ENCODE measurements around the gene THADA.

Gene THADA

DNA sequence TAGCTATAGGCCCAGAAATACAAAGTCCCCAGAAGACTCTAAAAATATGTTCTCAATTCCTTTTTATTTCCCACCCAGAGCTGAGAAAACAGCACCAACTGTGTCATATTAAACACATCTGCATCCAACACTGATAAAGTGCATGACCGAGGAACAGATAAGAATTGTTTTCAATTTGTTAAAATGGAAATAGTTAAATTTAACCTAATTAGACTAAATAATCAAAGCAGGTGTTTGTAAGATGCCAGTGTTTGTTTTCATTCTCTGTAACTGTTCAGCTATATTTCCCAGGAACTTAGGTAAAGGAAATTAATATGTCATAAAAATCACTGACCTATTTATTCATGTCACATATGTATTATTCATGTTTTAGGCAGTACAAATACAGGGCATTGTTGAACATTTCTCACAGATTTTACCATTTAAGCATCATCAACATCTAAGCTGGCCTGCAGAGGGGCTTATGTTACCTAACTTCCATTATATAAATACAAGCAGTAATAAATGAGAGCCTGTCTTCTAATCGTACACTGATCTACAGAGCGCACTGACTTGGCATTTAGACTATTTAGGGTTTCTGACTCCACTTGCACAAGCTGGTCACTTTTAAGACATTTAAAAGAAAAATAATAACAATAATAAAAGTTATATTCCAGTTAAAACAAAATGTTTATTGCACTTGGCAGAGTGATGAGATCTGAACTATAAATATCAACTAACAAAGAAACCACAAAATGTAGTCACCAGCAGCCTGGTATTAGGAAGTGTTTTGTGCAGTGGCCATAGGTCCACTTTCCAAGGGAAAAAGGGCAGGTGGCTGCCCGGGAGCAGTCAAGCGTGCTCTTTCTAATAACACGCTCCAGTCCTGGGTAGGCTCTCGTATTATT lies 282.8 kb downstream of the THADA start:
- Histone ChIP-seq H3K9me3 (ENCODE audit: insufficient read depth, low read length) (no peaks in the 10 kb centered on the region), H3K27me3 (ENCODE audit: low read length) (no peaks in the 10 kb centered on the region), H3K27ac (ENCODE audit: low read depth, low read length) (no peak overlapping the region), H2AFZ (ENCODE audit: low read depth, low read length, severe bottlenecking) (no peak overlapping the region), H3K4me3 (ENCODE audit: insufficient read depth, low read length, poor library complexity, severe bottlenecking) (no peak overlapping the region), H3K9ac (ENCODE audit: low read length) (no peak overlapping the region), H3K36me3 (ENCODE audit: low read length) (no peaks in the 10 kb centered on the region), H3K79me2 (ENCODE audit: insufficient read depth, low read length) (no peaks in the 10 kb centered on the region), H3K4me2 (ENCODE audit: low read depth, low read length, poor library complexity, severe bottlenecking) (no peak overlapping the region), H3K9me2 (replicated peaks; ENCODE audit: insufficient read depth, low read length) (no peaks in the 10 kb centered on the region), H4K20me1 (ENCODE audit: low read depth, low read length) (no peaks in the 10 kb centered on the region), H3F3A (ENCODE audit: insufficient read depth) (no peaks in the 10 kb centered on the region)
- TF ChIP-seq, protein P1, sequence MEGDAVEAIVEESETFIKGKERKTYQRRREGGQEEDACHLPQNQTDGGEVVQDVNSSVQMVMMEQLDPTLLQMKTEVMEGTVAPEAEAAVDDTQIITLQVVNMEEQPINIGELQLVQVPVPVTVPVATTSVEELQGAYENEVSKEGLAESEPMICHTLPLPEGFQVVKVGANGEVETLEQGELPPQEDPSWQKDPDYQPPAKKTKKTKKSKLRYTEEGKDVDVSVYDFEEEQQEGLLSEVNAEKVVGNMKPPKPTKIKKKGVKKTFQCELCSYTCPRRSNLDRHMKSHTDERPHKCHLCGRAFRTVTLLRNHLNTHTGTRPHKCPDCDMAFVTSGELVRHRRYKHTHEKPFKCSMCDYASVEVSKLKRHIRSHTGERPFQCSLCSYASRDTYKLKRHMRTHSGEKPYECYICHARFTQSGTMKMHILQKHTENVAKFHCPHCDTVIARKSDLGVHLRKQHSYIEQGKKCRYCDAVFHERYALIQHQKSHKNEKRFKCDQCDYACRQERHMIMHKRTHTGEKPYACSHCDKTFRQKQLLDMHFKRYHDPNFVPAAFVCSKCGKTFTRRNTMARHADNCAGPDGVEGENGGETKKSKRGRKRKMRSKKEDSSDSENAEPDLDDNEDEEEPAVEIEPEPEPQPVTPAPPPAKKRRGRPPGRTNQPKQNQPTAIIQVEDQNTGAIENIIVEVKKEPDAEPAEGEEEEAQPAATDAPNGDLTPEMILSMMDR (IDR thresholded peaks at IDR 0.05; ENCODE audit: insufficient read depth, low read length, poor library complexity, severe bottlenecking), result no peak
- no peak for TF ChIP-seq EZH2phosphoT487 (conservative IDR thresholded peaks at IDR 0.05; ENCODE audit: low read length)

DNA sequence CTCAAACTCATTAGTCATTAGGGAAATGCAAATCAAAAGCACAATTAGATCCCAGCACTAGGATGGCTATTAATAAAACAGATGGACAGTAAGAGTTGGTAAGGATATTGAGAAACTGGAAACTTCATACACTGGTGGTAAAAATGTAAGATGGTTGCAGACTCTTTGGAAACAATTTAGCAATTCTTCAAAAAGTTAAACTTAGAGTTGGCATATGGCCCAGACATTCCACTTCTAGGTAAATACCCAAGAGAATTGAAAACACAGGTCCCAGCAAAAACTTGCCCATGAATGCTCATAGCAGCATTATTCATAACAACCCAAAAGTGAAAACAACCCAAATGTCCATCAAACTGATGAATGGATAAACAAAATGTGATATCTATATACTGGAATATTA lies 284.6 kb downstream of the THADA start:
- H3K36me3 ChIP-seq (ENCODE audit: low read length), result no peaks in the 10 kb centered on the region
- no peaks in the 10 kb centered on the region for H3K79me2 ChIP-seq (ENCODE audit: insufficient read depth, low read length)
- no peak overlapping the region for H3K27ac ChIP-seq (ENCODE audit: low read depth, low read length)

DNA sequence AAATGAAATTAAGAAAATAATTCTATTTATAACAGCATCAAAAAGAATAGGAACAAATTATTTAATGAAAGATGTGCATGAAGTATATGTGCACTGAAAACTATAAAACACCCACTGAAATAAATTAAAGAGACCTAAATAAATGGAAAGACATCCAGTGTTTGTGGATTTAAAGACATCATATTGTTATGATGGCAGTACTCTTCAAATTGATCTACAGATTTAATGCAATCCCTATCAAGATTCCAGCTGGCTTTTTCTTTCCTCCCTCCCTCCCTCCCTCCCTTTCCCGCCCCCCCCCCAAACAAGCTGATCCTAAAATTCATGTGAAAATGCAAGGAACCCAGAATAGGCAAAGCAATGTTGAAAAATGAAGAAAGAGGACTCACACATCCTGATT lies 285.9 kb downstream of the THADA start:
- Histone ChIP-seq H3K9ac (ENCODE audit: low read length) (no peak overlapping the region), H2AFZ (ENCODE audit: low read depth, low read length, severe bottlenecking) (no peak overlapping the region), H3K27me3 (ENCODE audit: low read length) (no peaks in the 10 kb centered on the region), H3K4me2 (ENCODE audit: low read depth, low read length, poor library complexity, severe bottlenecking) (no peak overlapping the region), H3K27ac (ENCODE audit: low read depth, low read length) (no peak overlapping the region), H3K4me3 (ENCODE audit: insufficient read depth, low read length, poor library complexity, severe bottlenecking) (no peak overlapping the region), H3K9me3 (ENCODE audit: insufficient read depth, low read length) (no peaks in the 10 kb centered on the region), H3K36me3 (ENCODE audit: low read length) (no peaks in the 10 kb centered on the region), H4K20me1 (ENCODE audit: low read depth, low read length) (no peaks in the 10 kb centered on the region), H3F3A (ENCODE audit: insufficient read depth) (no peaks in the 10 kb centered on the region), H3K79me2 (ENCODE audit: insufficient read depth, low read length) (no peaks in the 10 kb centered on the region), H3K9me2 (replicated peaks; ENCODE audit: insufficient read depth, low read length) (no peaks in the 10 kb centered on the region)
- TF ChIP-seq, protein P1 (IDR thresholded peaks at IDR 0.05; ENCODE audit: insufficient read depth, low read length, poor library complexity, severe bottlenecking), result no peak
- no peak for TF ChIP-seq EZH2phosphoT487 (conservative IDR thresholded peaks at IDR 0.05; ENCODE audit: low read length)

More for the DNA sequence above, 284.6 kb downstream of the THADA start:
- Histone ChIP-seq H4K20me1 (ENCODE audit: low read depth, low read length) (no peaks in the 10 kb centered on the region), H3K9me2 (replicated peaks; ENCODE audit: insufficient read depth, low read length) (no peaks in the 10 kb centered on the region), H2AFZ (ENCODE audit: low read depth, low read length, severe bottlenecking) (no peak overlapping the region), H3K9me3 (ENCODE audit: insufficient read depth, low read length) (no peaks in the 10 kb centered on the region), H3K4me3 (ENCODE audit: insufficient read depth, low read length, poor library complexity, severe bottlenecking) (no peak overlapping the region), H3F3A (ENCODE audit: insufficient read depth) (no peaks in the 10 kb centered on the region), H3K9ac (ENCODE audit: low read length) (no peak overlapping the region), H3K4me2 (ENCODE audit: low read depth, low read length, poor library complexity, severe bottlenecking) (no peak overlapping the region), H3K27me3 (ENCODE audit: low read length) (no peaks in the 10 kb centered on the region)
- TF ChIP-seq, protein P1 (IDR thresholded peaks at IDR 0.05; ENCODE audit: insufficient read depth, low read length, poor library complexity, severe bottlenecking), result no peak
- TF ChIP-seq EZH2phosphoT487 (conservative IDR thresholded peaks at IDR 0.05; ENCODE audit: low read length), result no peak
